Neural cell (in vitro differentiated cells): Measurements from ENCODE around the gene TF. TPM values are rescaled to one million over a fixed set of nuclear protein-coding genes. Genes with fewer than 3 reads are reported as not detected.

Source experiments
- polyA plus RNA-seq: library from polyadenylated mRNA; depleted of rRNA; stranded (reverse); fragments of >200 nt; gene quantifications from 2 replicates; pipeline ENCODE4 v1.2.3, GENCODE V29; 2014
- small RNA-seq, 3 experiments: library from RNA; depleted of rRNA; stranded (forward); fragments of <200 nt; gene quantifications; one replicate each; pipeline ENCODE3, GENCODE V24; 2012

The TF gene
- polyA plus RNA-seq, 1 donor from 2014 or later: 1.4 TPM

Small RNA genes within 50 kb of the gene (small RNA-seq; reads per million reads assigned to genes)
- 0 reads per million in 3 experiments for gene RNA5SP140

Other genes starting within 250 kb of the TF start
- gene CDV3, start 172.7 kb upstream of the TF start, polyA plus RNA-seq: 77.1 and 89.3 TPM in 2 replicates
- gene TOPBP1, start 84.5 kb upstream of the TF start, polyA plus RNA-seq: 32.5 and 46.6 TPM in 2 replicates
- 33.5 and 46.9 TPM in 2 replicates for gene SRPRB, start 59.4 kb downstream of the TF start, polyA plus RNA-seq
- gene RAB6B, start 149.5 kb downstream of the TF start, polyA plus RNA-seq: 57.5 and 60.8 TPM in 2 replicates